GM18520 (cell line): ENCODE data around the gene GNB3.
"Not testable (repeated sequence)": the region's sequence is repeated elsewhere in the genome, so short reads cannot be mapped to it uniquely, and the experiment has no call there.

Source experiments
- ATAC-seq: cut with Tn5 transposase; IDR thresholded peaks from one replicate; pipeline ENCODE4 v1.9.1; 2021; ENCODE audit not compliant: unreplicated experiment

GNB3 gene

DNA sequence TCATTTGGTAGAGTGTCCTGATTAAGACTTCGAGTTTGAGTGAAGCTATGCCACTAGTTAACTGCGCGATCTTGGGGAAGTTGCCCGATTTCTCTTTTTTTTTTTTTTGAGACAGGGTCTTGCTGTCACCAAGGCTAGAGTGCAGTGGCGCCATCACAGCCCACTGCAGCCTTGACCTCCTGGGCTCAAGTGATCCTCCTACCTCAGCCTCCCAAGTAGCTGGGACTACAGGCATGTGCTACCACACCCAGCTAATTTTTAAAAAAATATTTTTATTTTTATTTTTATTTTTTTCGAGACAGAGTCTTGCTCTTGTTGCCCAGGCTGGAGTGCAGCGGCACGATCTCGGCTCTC, 33.3 kb downstream of the GNB3 start:
- ATAC-seq = not testable (repeated sequence)

DNA sequence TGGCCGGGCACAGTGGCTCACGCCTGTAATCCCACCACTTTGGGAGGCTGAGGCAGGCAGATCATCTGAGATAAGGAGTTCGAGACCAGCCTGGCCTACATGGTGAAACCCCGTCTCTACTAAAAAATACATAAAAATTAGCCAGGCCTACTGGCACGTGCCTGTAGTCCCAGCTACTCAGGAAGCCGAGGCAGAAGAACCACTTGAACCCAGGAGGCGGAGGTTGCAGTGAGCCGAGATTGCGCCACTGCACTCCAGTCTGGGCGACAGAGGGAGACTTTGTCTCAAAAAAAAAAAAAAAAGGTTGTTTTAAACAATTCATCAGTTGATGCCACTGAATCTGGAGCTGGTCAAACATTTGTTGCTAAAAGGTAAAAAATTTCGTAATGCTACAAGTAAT, 39.1 kb downstream of the GNB3 start:
- not testable (repeated sequence) for ATAC-seq

DNA sequence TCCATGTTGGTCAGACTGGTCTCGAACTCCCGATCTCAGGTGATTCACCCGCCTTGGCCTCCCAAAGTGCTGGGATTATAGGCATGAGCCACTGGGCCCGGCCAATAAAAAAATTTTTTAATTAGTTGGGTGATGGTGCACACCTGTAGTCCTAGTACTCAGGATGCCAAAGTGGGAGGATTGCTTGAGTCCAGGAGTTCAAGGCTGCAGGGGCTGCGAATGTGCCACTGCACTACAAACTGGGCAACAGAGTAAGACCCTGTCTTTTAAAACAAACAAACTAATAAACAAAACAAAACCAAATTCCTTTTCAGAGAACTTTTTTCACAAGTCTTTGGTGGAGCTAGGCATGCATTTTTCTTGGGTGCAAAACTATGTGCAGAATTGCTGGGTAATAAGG, 42.5 kb downstream of the GNB3 start:
- no peak for ATAC-seq

DNA sequence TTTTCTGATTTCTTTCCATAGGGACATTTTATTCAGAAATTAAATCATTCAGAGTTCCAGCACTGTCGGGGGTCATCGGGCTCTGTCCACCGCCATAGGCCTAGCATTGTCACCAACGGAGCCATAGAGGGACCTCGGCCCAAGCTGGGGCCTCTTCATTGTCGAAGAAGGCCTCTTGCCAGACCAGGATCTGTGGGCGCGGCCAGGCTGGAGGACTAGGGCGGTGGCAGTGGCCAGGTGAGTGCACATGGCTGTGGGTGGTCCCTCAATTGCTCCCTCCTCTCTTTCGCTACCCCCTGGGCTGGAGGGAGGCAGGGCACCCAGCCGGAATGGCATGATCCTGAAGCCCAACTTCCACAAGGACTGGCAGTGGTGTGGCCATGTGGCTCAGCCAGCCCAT, 43.0 kb downstream of the GNB3 start:
- no peak for ATAC-seq

DNA sequence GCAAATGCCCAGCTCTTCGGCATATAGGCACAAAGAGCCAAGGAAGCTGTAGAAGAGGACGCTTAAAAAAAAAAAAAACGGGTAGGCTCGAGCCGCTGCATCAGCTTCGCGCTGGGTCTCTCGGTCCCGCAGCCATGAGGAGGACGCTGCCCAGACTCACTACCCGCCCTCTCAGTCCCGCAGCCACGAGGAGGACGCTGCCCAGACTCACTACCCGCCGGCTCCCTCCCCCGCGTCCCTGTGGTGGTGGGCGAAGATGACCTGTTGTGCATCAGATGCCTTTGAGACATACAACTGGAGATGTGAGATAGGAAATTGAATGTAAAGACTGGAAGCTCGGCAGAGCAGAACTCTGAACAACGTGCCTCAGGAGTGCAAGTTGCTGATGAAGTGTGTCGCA, 43.8 kb downstream of the GNB3 start:
- no peak for ATAC-seq

DNA sequence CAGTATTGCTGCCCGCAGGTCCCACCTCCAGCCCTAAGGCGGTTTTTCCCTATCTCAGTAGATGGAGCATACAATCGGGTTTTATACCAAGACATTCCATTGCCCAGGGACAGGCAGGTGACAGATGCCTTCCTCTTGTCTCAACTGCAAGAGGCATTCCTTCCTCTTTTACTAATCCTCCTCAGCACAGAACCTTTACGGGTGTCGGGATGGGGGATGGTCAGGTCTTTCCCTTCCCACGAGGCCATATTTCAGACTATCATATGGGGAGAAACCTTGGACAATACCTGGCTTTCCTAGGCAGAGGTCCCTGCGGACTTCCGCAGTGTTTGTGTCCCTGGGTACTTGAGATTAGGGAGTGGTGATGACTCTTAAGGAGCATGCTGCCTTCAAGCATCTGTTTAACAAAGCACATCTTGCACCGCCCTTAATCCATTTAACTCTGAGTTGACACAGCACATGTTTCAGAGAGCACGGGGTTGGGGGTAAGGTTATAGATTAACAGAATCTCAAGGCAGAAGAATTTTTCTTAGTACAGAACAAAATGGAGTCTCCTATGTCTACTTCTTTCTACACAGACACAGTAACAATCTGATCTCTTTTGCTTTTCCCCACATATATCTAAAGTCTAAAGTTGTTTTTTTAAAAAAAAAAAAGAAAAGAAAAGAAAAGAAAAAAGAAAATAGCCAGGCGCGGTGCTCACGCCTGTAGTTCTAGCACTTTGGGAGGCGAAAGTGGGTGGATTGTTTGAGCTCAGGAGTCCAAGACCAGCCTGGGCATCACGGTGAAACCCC, 45.7 kb downstream of the GNB3 start:
- not testable (repeated sequence) for ATAC-seq

DNA sequence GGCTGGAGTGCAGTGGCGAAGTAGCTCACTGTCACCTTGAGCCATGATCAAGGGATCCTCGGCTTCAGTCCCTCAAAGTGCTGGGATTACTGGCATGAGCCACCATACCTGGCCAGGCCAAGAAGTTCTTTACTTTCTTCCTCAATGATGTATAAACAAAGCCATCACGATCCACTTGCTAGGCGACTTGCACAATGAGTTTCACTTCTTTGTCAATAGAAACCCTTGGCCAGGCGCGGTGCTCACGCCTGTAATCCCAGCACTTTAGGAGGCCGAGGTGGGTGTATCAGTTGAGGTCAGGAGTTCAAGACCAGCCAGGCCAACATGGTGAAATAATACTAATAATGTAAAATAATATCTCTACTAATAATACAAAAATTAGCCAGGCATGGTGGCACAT, 46.7 kb downstream of the GNB3 start:
- no peak for ATAC-seq

DNA sequence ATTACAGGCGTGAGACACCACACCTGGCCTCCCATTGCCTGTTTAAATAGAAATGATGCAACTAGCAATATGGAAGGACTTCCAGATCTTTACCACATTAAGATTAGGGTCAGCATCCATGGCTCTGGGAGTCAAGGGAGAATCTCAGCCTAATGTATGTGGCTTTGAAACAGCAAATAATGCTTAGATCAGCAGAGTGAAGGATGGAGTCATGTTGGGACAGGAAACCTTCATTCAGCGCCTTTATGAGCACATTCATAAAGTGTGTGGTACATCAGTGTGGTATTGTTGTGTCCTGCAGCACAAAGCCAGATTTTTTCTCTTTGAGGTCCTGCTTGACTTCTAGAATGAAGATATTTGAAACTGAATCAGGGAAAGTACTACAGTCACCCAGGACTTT, 47.6 kb downstream of the GNB3 start:
- ATAC-seq = no peak

DNA sequence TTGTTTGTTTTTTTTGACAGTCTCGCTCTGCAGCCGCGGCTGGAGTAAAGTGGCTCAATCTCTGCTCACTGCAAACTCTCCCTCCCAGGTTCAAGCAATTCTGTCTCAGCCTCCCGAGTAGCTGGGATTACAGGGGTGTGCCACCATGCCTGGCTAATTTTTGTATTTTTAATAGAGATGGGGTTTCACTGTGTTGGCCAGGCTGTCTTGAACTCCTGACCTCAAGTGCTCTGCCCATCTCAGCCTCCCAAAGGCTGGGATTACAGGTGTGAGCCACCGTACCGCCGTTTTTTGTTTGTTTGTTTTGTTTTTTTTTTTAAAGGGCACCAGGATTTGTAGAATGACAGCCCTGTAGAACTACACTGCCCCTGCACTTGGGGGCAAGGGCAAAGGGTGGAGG, 48.1 kb downstream of the GNB3 start:
- not testable (repeated sequence) for ATAC-seq

DNA sequence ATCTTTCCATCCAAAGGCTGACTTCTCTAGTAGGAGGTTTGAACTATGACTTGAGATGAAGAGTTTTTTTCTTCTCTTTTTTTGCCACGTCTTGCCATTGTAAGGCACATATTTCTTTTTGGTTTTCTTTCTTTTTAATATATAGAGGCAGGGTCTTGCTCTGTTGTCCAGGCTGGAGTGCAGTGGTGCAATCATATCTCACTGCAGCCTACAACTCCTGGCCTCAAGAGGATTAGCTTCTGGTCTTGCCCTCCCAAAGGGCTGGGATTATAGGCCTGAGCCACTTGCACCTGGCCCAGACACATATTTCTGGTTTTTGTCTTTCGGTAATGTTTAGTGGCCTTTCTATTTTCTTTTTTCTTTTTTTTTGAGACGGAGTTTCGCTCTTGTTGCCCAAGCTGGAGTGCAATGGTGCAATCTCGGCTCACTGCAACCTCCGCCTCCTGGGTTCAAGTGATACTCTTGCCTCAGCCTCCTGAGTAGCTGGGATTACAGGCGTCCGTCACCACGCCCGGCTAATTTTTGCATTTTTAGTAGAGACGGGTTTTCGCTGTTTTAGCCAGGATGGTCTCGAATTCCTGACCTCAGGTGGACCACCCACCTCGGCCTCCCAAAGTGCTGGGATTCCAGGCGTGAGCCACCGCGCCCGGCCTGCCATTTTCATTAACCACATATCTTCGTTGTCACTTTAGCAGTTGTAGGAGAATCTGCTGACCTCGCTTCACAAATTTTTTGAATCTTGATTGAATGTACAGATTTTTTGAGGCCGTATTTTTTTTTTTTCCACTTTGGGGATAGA, 49.2 kb downstream of the GNB3 start:
- ATAC-seq = not testable (repeated sequence)

DNA sequence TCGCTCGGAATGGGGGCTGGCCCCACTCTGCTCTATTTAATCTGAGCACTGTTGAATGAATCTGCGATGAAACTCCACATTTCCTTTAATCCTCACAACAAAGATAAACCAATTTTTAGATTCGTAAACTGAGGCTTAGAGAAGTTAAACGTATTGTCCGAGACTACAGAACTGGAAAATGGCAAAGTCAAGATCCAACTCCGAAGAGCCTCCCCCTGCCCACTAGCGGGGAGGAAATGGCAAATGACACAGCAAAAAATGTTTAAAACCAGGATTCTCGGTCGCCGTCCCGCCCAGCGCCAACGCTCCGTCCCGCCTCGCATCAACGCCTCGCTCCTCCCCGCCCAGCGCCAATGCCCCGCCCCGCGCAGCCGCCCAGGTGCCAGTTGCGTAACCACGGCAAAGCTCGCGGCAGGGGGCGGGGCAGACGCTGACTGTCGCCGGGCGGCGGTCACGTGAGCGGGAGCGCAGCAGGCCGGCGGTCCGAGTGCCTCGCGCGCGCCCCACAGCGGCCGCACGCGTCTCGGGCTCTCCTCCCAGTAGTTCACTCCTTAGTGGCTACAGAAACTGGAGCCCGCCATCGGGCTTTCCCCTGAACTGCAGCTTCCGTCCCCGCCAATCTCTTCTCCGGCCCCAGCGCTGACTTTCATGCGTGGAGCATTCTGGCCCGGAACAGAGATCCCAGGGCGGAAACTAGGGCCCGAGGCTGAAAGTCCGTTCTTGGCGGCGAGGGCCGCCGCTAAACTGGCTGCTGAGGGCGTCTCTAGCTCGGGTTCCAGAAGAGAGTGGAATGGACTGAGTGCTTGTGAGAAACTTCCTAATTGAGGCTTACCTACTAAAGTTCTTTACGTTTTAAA, 50.3 kb downstream of the GNB3 start:
- ATAC-seq = peak; percentile 99

DNA sequence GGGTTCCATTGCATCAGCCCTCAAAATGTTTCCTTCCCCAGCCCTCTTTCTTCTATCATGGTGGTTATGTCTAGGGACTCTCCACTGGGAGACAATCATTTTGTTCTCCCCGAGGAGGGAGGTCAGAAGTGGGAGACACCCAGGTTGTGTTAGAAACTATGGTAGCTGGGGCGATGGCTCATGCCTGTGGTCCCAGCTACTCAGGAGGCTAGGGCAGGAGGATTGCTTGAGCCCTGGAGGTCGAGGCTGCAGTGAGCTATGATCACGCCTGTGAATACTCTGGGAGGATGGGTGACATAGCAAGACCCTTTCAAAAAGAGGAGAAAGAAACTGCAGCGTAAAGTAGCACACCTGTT, 50.9 kb downstream of the GNB3 start:
- no peak for ATAC-seq

DNA sequence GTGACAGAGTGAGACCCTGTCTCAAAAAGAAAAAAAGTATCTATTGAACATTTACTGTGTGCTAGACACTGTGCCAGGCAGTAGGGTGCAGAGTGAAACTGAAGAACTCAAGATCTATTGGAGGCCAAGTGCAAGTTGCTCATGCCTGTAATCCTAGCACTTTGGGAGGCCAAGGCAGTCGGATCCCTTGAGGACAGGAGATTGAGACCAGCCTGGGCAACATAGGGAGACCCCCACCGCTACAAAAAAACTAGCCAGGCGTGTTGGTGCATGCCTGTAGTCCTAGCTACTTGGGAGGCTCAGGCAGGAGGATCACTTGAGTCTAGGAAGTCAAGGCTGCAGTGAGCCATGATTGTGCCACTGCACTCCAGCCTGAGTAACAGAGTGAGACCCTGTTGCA, 52.0 kb downstream of the GNB3 start:
- not testable (repeated sequence) for ATAC-seq

DNA sequence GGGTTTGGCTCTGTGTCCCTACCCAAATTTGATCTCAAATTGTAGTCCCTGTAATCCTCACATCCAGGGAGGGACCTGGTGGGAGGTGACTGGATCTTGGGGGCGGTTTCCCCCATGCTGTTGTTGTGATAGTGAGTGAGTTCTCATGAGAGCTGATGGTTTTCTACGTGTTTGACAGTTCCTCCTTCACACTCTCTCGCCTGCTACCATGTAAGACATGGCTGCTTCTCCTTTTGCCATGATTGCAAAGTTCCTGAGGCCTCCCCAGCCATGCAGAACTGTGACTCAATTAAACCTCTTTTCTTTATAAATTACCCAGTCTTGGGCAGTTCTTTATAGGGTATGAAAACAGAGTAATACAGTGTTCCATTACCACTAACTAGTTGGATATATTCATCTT, 53.6 kb downstream of the GNB3 start:
- ATAC-seq = no peak
